H1 (cell line): Measurements from ENCODE around the gene PPIA. TPM values are rescaled to one million over a fixed set of nuclear protein-coding genes. Genes with fewer than 3 reads are reported as not detected.

ENCODE experiments used
- CTCF ChIA-PET: fragments of 300-600 bp; sonication (Branson Sonifier 250); formaldehyde crosslinking; loops from one replicate; lab custom pipeline; 2021; ENCODE audit not compliant: partially characterized antibody; lab: Charles Lee
- POLR2A ChIA-PET: fragments of 300-600 bp; sonication (Branson Sonifier 250); formaldehyde crosslinking; loops from one replicate; lab custom pipeline; 2021; ENCODE audit warnings: inconsistent platforms; ENCODE audit not compliant: partially characterized antibody; lab: Charles Lee
- DNase-seq, 2 experiments: peaks; one replicate each; pipeline versions ENCODE4 v3.0.0 to v3.0.0-alpha.2; 2010 to 2022; ENCODE audit warnings: low spot score in 2 of 2, low read depth in 1 of 2, mixed read lengths in 1 of 2
- FAIRE-seq: peaks from 2 replicates; lab custom pipeline; 2011; peaks lifted over from hg19 to GRCh38; lab: Jason Lieb, UNC
- H2AFZ ChIP-seq: 2 replicates; pipeline ENCODE4 v1.8.1; 2012; ENCODE audit warnings: low read length, inconsistent platforms
- H2AK5ac ChIP-seq: 2 replicates; pipeline ENCODE4 v1.6.1; 2013; ENCODE audit warnings: low read depth, low read length
- H2BK120ac ChIP-seq: replicated peaks from 2 replicates; pipeline ENCODE3; 2013; ENCODE audit warnings: low read depth, low read length, inconsistent platforms
- H2BK12ac ChIP-seq: 2 replicates; pipeline ENCODE4 v1.6.1; 2013; ENCODE audit warnings: low read depth, low read length
- H2BK15ac ChIP-seq: 2 replicates; pipeline ENCODE4 v1.6.1; 2013; ENCODE audit warnings: low read length
- H2BK20ac ChIP-seq: 2 replicates; pipeline ENCODE4 v1.6.1; 2013; ENCODE audit warnings: low read length
- H2BK5ac ChIP-seq: 2 replicates; pipeline ENCODE4 v1.6.1; 2013; ENCODE audit warnings: low read depth, low read length
- H3K14ac ChIP-seq: 2 replicates; pipeline ENCODE4 v1.6.1; 2013; ENCODE audit warnings: inconsistent platforms; ENCODE audit not compliant: insufficient read length
- H3K18ac ChIP-seq: 2 replicates; pipeline ENCODE4 v1.6.1; 2013; ENCODE audit warnings: low read length; ENCODE audit errors: extremely low read depth
- H3K23ac ChIP-seq: 2 replicates; pipeline ENCODE4 v1.6.1; 2013; ENCODE audit warnings: inconsistent platforms; ENCODE audit not compliant: insufficient read length
- H3K23me2 ChIP-seq: 2 replicates; pipeline ENCODE4 v1.6.1; 2013; ENCODE audit warnings: low read depth, low read length
- H3K27ac ChIP-seq: 2 replicates; pipeline ENCODE4 v1.6.1; 2011; ENCODE audit warnings: low read depth, low read length, inconsistent platforms
- H3K27me3 ChIP-seq, 4 experiments: replicated peaks in 1 of 4; 1 replicate in 1 of 4; 2 replicates in 3 of 4; pipeline versions ENCODE4 v1.6.1 to v1.8.1; 2011 to 2013; ENCODE audit warnings: low read length in 3 of 4, mild to moderate bottlenecking in 3 of 4, inconsistent platforms in 2 of 4, mixed read lengths in 2 of 4, moderate library complexity in 1 of 4; ENCODE audit not compliant: control insufficient read depth in 3 of 4, insufficient read depth in 3 of 4; ENCODE audit errors: extremely low read depth in 1 of 4
- H3K36me3 ChIP-seq, 4 experiments: 2 replicates each; pipeline versions ENCODE4 v1.6.1 to v1.8.1; 2011 to 2013; ENCODE audit warnings: mild to moderate bottlenecking in 4 of 4, low read length in 3 of 4, moderate library complexity in 2 of 4, control low read depth in 1 of 4, inconsistent platforms in 1 of 4; ENCODE audit not compliant: insufficient read depth in 4 of 4, control insufficient read depth in 2 of 4
- H3K4ac ChIP-seq: replicated peaks from 2 replicates; pipeline ENCODE3; 2013; ENCODE audit warnings: low read length, low read depth, mixed read lengths, inconsistent platforms; ENCODE audit not compliant: insufficient read length
- H3K4me1 ChIP-seq, 4 experiments: replicated peaks in 1 of 4; 1 replicate in 1 of 4; 2 replicates in 3 of 4; pipeline versions ENCODE4 v1.6.1 to v1.8.1; 2011 to 2013; ENCODE audit warnings: low read length in 3 of 4, inconsistent platforms in 2 of 4, mixed read lengths in 1 of 4; ENCODE audit not compliant: insufficient read depth in 4 of 4, control insufficient read depth in 3 of 4
- H3K4me2 ChIP-seq, 2 experiments: 2 replicates each; pipeline versions ENCODE4 v1.6.1 to v1.8.1; 2011 to 2013; ENCODE audit warnings: low read depth in 2 of 2, low read length in 2 of 2, control low read depth in 1 of 2, inconsistent platforms in 1 of 2, mild to moderate bottlenecking in 1 of 2; ENCODE audit not compliant: insufficient read depth in 1 of 2
- H3K4me3 ChIP-seq, 4 experiments: fragments of 200-600, 300-600 bp in 1 of 4; sonication (generic), shearing (Covaris generic), sonication (Bioruptor Twin) in 1 of 4; 2 replicates each; pipeline versions ENCODE4 v1.5.1 to v1.8.1; 2011 to 2016; ENCODE audit warnings: low read length in 4 of 4, low read depth in 3 of 4, control low read depth in 2 of 4, inconsistent platforms in 2 of 4, mild to moderate bottlenecking in 2 of 4, mixed read lengths in 1 of 4, moderate library complexity in 1 of 4; ENCODE audit not compliant: insufficient read depth in 2 of 4; ENCODE audit errors: extremely low read depth in 1 of 4
- H3K56ac ChIP-seq: replicated peaks from 2 replicates; pipeline ENCODE3; 2013; ENCODE audit warnings: low read depth, mild to moderate bottlenecking, mixed read lengths, low read length, inconsistent platforms; ENCODE audit not compliant: insufficient read length
- H3K79me1 ChIP-seq: 2 replicates; pipeline ENCODE4 v1.6.1; 2013; ENCODE audit warnings: low read depth, low read length, control low read depth
- H3K79me2 ChIP-seq, 2 experiments: 2 replicates each; pipeline versions ENCODE4 v1.6.1 to v1.8.1; 2012 to 2013; ENCODE audit warnings: low read length in 2 of 2, mild to moderate bottlenecking in 2 of 2, inconsistent platforms in 1 of 2; ENCODE audit not compliant: insufficient read depth in 2 of 2, control insufficient read depth in 1 of 2
- H3K9ac ChIP-seq, 4 experiments: replicated peaks in 1 of 4; 1 replicate in 1 of 4; 2 replicates in 3 of 4; pipeline versions ENCODE4 v1.6.1 to v1.8.1; 2011 to 2013; ENCODE audit warnings: low read depth in 3 of 4, low read length in 3 of 4, control low read depth in 2 of 4, mild to moderate bottlenecking in 2 of 4, moderate library complexity in 2 of 4, inconsistent platforms in 1 of 4; ENCODE audit errors: extremely low read depth in 1 of 4
- H3K9me3 ChIP-seq, 2 experiments: 2 replicates each; pipeline versions ENCODE4 v1.6.1 to v1.8.1; 2012 to 2013; ENCODE audit warnings: mild to moderate bottlenecking in 2 of 2, moderate library complexity in 2 of 2, control low read depth in 1 of 2, inconsistent platforms in 1 of 2, low read depth in 1 of 2, low read length in 1 of 2, mixed read lengths in 1 of 2; ENCODE audit not compliant: insufficient read depth in 2 of 2
- H4K20me1 ChIP-seq, 2 experiments: replicated peaks in 1 of 2; 2 replicates each; pipeline versions ENCODE3 to v1.8.1; 2011 to 2013; ENCODE audit warnings: inconsistent platforms in 2 of 2, low read length in 2 of 2, mild to moderate bottlenecking in 1 of 2; ENCODE audit not compliant: insufficient read depth in 2 of 2, control insufficient read depth in 1 of 2
- H4K5ac ChIP-seq: 2 replicates; pipeline ENCODE4 v1.6.1; 2013; ENCODE audit warnings: low read length, low read depth, mixed read lengths, inconsistent platforms; ENCODE audit not compliant: insufficient read length
- H4K8ac ChIP-seq: 2 replicates; pipeline ENCODE4 v1.8.0; 2013; ENCODE audit warnings: mild to moderate bottlenecking, moderate library complexity, low read length, inconsistent platforms; ENCODE audit not compliant: insufficient read depth; ENCODE audit errors: extremely low read depth
- H4K91ac ChIP-seq: replicated peaks from 2 replicates; pipeline ENCODE3; 2013; ENCODE audit warnings: low read length, mixed read lengths, inconsistent platforms; ENCODE audit not compliant: insufficient read length
- POLR2A ChIP-seq, 2 experiments: IDR thresholded peaks; 1 replicate in 1 of 2; 2 replicates in 1 of 2; pipeline ENCODE4 v1.6.1; 2011; ENCODE audit warnings: low read depth in 2 of 2, low read length in 2 of 2, mild to moderate bottlenecking in 2 of 2; ENCODE audit errors: control extremely low read depth in 1 of 2
- POU5F1 ChIP-seq: IDR thresholded peaks from 2 replicates; pipeline ENCODE4 v1.6.1; 2011; ENCODE audit warnings: low read depth, mild to moderate bottlenecking, low read length, moderate library complexity
- RBBP5 ChIP-seq: IDR thresholded peaks from 2 replicates; pipeline ENCODE4 v1.7.1; 2012; ENCODE audit warnings: low read depth, mild to moderate bottlenecking, inconsistent platforms, low read length, moderate library complexity, borderline replicate concordance
- WGBS, 2 experiments: shearing (Covaris generic) in 1 of 2; methylation state at CpG; one replicate each; pipeline versions ENCODE4 v1.1.6 to v1.1.7; 2013 to 2015; ENCODE audit warnings: low lambda C conversion rate in 2 of 2, mixed read lengths in 2 of 2, inconsistent platforms in 1 of 2, low coverage in 1 of 2, missing lambda C conversion rate in 1 of 2; ENCODE audit not compliant: insufficient replicate concordance in 2 of 2, insufficient coverage in 1 of 2, insufficient read length in 1 of 2; ENCODE audit errors: extremely low coverage in 1 of 2, missing lambda C conversion rate in 1 of 2; 5-methylcytosine and 5-hydroxymethylcytosine counted together
- polyA plus RNA-seq, 7 experiments: library from polyadenylated mRNA; depleted of rRNA in 3 of 7; stranded (reverse) in 5 of 7; unstranded in 2 of 7; fragments of >200 nt in 5 of 7; fragments of 200-250 nt in 2 of 7; gene quantifications; 1 replicate in 5 of 7; 2 replicates in 1 of 7; 4 replicates in 1 of 7; pipeline versions ENCODE4 v1.2.1 to v1.2.3, GENCODE V29; 2011 to 2013; ENCODE audit warnings: missing spikeins in 2 of 7, mixed read lengths in 2 of 7
- total RNA-seq: library from RNA; stranded (reverse); fragmentation: NEBNext Ultra II Directional; extraction: Animal tissue kit (Norgen Biotek cat#: 25700); gene quantifications from 2 replicates; pipeline ENCODE4 v1.2.1, GENCODE V29; 2021

PPIA gene
- total and polyA plus RNA-seq, 2 of the 8 experiments (the other 6 are each of a cell fraction or from before 2014, with no cell fraction given), result 2,865 to 5,394 TPM

DNA sequence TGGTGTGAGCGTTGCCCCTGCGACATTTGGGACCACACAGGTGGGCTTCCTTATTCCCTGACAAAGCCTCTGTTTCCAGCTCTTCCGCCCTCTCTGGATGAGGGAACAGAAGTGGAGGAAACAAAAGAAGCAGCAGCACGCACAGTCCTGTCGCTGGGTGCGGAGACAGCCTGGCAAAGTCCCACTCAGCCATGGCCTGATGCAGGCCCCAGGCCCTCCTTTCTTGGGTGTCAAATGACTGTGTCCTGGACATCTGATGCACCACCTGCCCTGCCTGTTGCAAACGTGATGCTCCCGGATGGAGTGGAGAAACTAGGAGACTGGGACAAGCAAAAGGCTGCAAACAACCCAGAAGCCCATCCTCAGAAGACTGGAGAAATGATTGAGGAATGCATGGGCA is 27.1 kb upstream of the PPIA start:
- Histone ChIP-seq H4K91ac (no peak overlapping the region), H3K27ac (no peak overlapping the region), H3K23ac (no peak overlapping the region), H2AK5ac (no peak overlapping the region), H3K4me1 (peaks cover 0 to 4% (median 0%) of the 10 kb centered on the region in 4 experiments; a peak in 1 of 7 replicates), H2BK12ac (no peak overlapping the region), H3K56ac (no peak overlapping the region), H2AFZ (no peak overlapping the region), H3K14ac (no peak overlapping the region), H3K4ac (no peak overlapping the region), H3K27me3 (no peaks in the 10 kb centered on the region), H3K18ac (no peak overlapping the region), H4K20me1 (peaks cover 3 to 5% of the 10 kb centered on the region in 2 experiments), H3K79me1 (no peaks in the 10 kb centered on the region; the same call in 1 of the 2 replicates), H3K23me2 (no peaks in the 10 kb centered on the region), H2BK15ac (no peak overlapping the region), H4K5ac (no peak overlapping the region), H3K79me2 (no peaks in the 10 kb centered on the region), H3K4me2 (no peak overlapping the region), H2BK120ac (no peak overlapping the region), H3K36me3 (peaks cover 13 to 35% (median 23%) of the 10 kb centered on the region in 4 experiments; a peak in 6 of 8 replicates), H3K9me3 (no peaks in the 10 kb centered on the region; a peak in 1 of 4 replicates), H4K8ac (no peak overlapping the region), H3K4me3 (no peak overlapping the region), H2BK20ac (no peak overlapping the region), H3K9ac (no peak overlapping the region), H2BK5ac (no peak overlapping the region)
- POLR2A ChIA-PET, result interaction anchor here (0.8 to 7.7 kb wide), 8 partner anchors 12 to 214 kb away, joined by 3 to 30 read pairs (median 4); partner anchors contain the start of genes OGDH, PPIA and TMED4
- FAIRE-seq (no peak), DNase-seq (no peak)
- TF ChIP-seq RBBP5, result no peak
- 0 out of 3 replicates have a peak, but pooled peaks of 1 of the 2 experiments have one; percentile 39 for TF ChIP-seq POLR2A (IDR thresholded peaks at IDR 0.05; ENCODE audit: control extremely low read depth in 1 of 2, low read depth in 2 of 2, low read length in 2 of 2)
- no peak for TF ChIP-seq POU5F1
- WGBS, 2 experiments, result 81% methylated on average over 8 of the region's 8 CpGs; no CpG with 5 or more reads in 1 of the 2 experiments
- CTCF ChIA-PET, result interaction anchor here (1.0 to 1.3 kb wide), 4 partner anchors 12 to 235 kb away, joined by 3 to 4 read pairs (median 4); no protein-coding TSS in a partner anchor
